CD14-positive monocyte (primary cell): ENCODE results near the gene AMBP. TPM values are rescaled to one million over a fixed set of nuclear protein-coding genes. Genes with fewer than 3 reads are reported as not detected.

Experiments
- DNase-seq, 3 donors: peaks; one replicate each; pipeline ENCODE4 v3.0.0-alpha.2; 2011 to 2022
- H2AFZ ChIP-seq: 2 replicates; pipeline ENCODE4 v1.6.0; 2012; ENCODE audit warnings: mild to moderate bottlenecking, low read depth, low read length, inconsistent platforms; ENCODE audit not compliant: insufficient read depth, poor library complexity, severe bottlenecking
- H3K27ac ChIP-seq, 2 donors: 1 replicate in 1 of 2; 2 replicates in 1 of 2; pipeline ENCODE4 v1.5.1; 2012 to 2013; ENCODE audit warnings: low read length in 2 of 2, control low read depth in 1 of 2, inconsistent platforms in 1 of 2, low read depth in 1 of 2, mild to moderate bottlenecking in 1 of 2
- H3K27me3 ChIP-seq, 2 donors: one replicate each; pipeline versions ENCODE4 v1.6.0 to v1.6.1; 2011 to 2013; ENCODE audit warnings: low read length in 2 of 2; ENCODE audit not compliant: control insufficient read depth in 2 of 2, insufficient read depth in 2 of 2
- H3K36me3 ChIP-seq, 2 donors: replicated peaks in 1 of 2; 1 replicate in 1 of 2; 2 replicates in 1 of 2; pipeline versions ENCODE4 v1.5.1 to v1.6.1; 2012 to 2013; ENCODE audit warnings: low read length in 2 of 2, control low read depth in 1 of 2, inconsistent platforms in 1 of 2, mild to moderate bottlenecking in 1 of 2; ENCODE audit not compliant: insufficient read depth in 2 of 2, control insufficient read depth in 1 of 2
- H3K4me1 ChIP-seq, 2 donors: 1 replicate in 1 of 2; 2 replicates in 1 of 2; pipeline versions ENCODE4 v1.5.1 to v1.6.1; 2012 to 2013; ENCODE audit warnings: low read length in 2 of 2, control low read depth in 1 of 2, inconsistent platforms in 1 of 2, mild to moderate bottlenecking in 1 of 2, moderate library complexity in 1 of 2; ENCODE audit not compliant: insufficient read depth in 2 of 2, control insufficient read depth in 1 of 2
- H3K4me2 ChIP-seq: replicated peaks from 2 replicates; pipeline ENCODE3; 2012; ENCODE audit warnings: low read length, moderate library complexity, mild to moderate bottlenecking; ENCODE audit not compliant: poor library complexity, severe bottlenecking; ENCODE audit errors: extremely low read depth
- H3K4me3 ChIP-seq, 3 experiments: fragments of 200-600 bp in 1 of 3; sonication (generic) in 1 of 3; replicated peaks in 1 of 3; 1 replicate in 2 of 3; 2 replicates in 1 of 3; pipeline ENCODE4 v1.5.1; 2011 to 2013; ENCODE audit warnings: low read length in 3 of 3, mild to moderate bottlenecking in 3 of 3, control low read depth in 2 of 3, low read depth in 2 of 3, inconsistent platforms in 1 of 3, moderate library complexity in 1 of 3
- H3K79me2 ChIP-seq: 2 replicates; pipeline ENCODE4 v1.6.0; 2012; ENCODE audit warnings: mild to moderate bottlenecking, control low read depth, inconsistent platforms, low read length, moderate library complexity; ENCODE audit not compliant: insufficient read depth
- H3K9ac ChIP-seq: 2 replicates; pipeline ENCODE4 v1.6.0; 2017; ENCODE audit warnings: low read length, mild to moderate bottlenecking; ENCODE audit not compliant: insufficient read depth, poor library complexity, severe bottlenecking
- H3K9me3 ChIP-seq, 2 donors: replicated peaks in 1 of 2; 1 replicate in 1 of 2; 2 replicates in 1 of 2; pipeline versions ENCODE4 v1.5.1 to v1.6.1; 2012 to 2013; ENCODE audit warnings: low read length in 2 of 2, control low read depth in 1 of 2; ENCODE audit not compliant: control insufficient read depth in 1 of 2, insufficient read depth in 1 of 2
- H4K20me1 ChIP-seq: 2 replicates; pipeline ENCODE4 v1.6.0; 2012; ENCODE audit warnings: mild to moderate bottlenecking, low read length, control low read depth, moderate library complexity; ENCODE audit not compliant: insufficient read depth
- H3K27ac Mint-ChIP-seq, 7 donors: one replicate each; pipeline ENCODE4 v1.8.0; 2020; ENCODE audit warnings: mild to moderate bottlenecking in 7 of 7, mixed read lengths in 7 of 7, moderate library complexity in 6 of 7, inconsistent platforms in 2 of 7
- H3K27me3 Mint-ChIP-seq, 3 donors: one replicate each; pipeline ENCODE4 v1.8.0; 2021 to 2022; ENCODE audit warnings: low read depth in 3 of 3, mild to moderate bottlenecking in 3 of 3, mixed read lengths in 3 of 3, moderate library complexity in 3 of 3, inconsistent platforms in 1 of 3
- H3K36me3 Mint-ChIP-seq, 2 donors: one replicate each; pipeline ENCODE4 v1.8.0; 2020; ENCODE audit warnings: mixed read lengths in 2 of 2, inconsistent platforms in 1 of 2, mild to moderate bottlenecking in 1 of 2
- H3K4me1 Mint-ChIP-seq: one replicate; pipeline ENCODE4 v1.8.0; 2020; ENCODE audit warnings: mild to moderate bottlenecking, mixed read lengths
- H3K4me3 Mint-ChIP-seq, 2 donors: one replicate each; pipeline ENCODE4 v1.8.0; 2020; ENCODE audit warnings: mild to moderate bottlenecking in 2 of 2, mixed read lengths in 2 of 2, moderate library complexity in 1 of 2
- H3K9me3 Mint-ChIP-seq, 7 donors: one replicate each; pipeline ENCODE4 v1.8.0; 2020 to 2022; ENCODE audit warnings: mixed read lengths in 7 of 7, mild to moderate bottlenecking in 6 of 7, moderate library complexity in 6 of 7, inconsistent platforms in 2 of 7
- WGBS: methylation state at CpG from one replicate; pipeline ENCODE4 v1.1.5; 2013; ENCODE audit warnings: missing lambda C conversion rate; ENCODE audit not compliant: insufficient coverage; 5-methylcytosine and 5-hydroxymethylcytosine counted together
- intact Hi-C, 2 donors: fragments of 100-400 bp; cut with micrococcal nuclease; formaldehyde crosslinking; loops; one replicate each; pipeline versions ENCODE4 v1.15.0 to v1.15.1; 2023
- polyA plus RNA-seq, 3 donors: library from polyadenylated mRNA; depleted of rRNA in 1 of 3; unstranded in 2 of 3; stranded (reverse) in 1 of 3; fragments of 300-500 nt in 2 of 3; fragments of >200 nt in 1 of 3; fragmentation: Illumina TruSeq in 2 of 3; gene quantifications; 1 replicate in 2 of 3; 2 replicates in 1 of 3; pipeline ENCODE4 v1.2.3, GENCODE V29; 2012 to 2021
- TF ChIP-seq, protein P1 (sequence below): fragments of 200-600 bp; IDR thresholded peaks from one replicate; pipeline ENCODE4 v1.8.0; 2022; ENCODE audit warnings: antibody characterized with exemption, mild to moderate bottlenecking

AMBP gene
- polyA plus RNA-seq, 3 donors: not detected

DNA sequence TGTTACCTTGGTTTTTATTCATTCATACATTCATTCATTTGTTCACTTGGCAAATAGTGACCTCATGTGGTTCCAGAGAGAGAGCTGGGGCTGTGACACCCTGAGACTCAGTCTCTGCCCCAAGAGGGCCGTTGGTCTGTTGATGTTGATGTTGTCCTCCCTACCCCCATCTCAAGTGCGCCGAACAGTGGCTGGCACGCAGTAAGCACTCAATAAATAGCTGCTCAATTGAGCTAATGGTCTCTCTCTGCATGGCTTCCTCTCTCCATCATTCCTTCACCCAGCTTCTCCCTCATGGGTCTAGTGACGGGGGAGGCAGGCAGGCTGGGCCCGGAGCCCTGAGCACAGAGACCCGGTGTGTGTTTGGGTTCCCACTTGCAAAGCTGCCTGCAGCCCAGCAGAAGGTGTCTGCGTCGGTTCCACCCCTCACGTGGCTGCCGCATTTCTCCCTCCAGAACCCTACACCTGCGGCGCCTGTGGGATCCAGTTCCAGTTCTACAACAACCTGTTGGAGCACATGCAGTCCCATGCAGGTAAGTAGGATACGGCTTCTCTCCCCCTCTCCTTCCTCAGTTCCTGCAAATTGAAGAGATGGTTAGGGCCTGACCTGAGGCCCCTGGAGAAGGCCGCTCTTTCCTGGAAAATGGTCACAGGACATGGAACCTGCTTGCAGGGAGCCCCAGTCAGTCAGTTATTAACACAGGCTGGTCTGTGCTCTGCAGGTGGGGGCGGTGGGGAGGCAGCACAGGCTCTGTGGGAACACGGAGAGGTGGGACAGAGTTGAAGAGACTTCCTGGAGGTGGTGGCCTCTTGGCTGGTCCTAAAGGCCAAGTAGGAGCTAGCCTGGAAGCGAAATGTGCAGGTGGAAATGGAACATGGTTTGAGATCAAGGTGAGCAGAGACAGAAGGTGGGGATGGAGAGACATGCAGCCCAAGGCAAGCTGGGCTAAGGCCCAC, 42.0 kb downstream of the AMBP start:
- WGBS: 97% methylated on average over 11 of the region's 18 CpGs

DNA sequence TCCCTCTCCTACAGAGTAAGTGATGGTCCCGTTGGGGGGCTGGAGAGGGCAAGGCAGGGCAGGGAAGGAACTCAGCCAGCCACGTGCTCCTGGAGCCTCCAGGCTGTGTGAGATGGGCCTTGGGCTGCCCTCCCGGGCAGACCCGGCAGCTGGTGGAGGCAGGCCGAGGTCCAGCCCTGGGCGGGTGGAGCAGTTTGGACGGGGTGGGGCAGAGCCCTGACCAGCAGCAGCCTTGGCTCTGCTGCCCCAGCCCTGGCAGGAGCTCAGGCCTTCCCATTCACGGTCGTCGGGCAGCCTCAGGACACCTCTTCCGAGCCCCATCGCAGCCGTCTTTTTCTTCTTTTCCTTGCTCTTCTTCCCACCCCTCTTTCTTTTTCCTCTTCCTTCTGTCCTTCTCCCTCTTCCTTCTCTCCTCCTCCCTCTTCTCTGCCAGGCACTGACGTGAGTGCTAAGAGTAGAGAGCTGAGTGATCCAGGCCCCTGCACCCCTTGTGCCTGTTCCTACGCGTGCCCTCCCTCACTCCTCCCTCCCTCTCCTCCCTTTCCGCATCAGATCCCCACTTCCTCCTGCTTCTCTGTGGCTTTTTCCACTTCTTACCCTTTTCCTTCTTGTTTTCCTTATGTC, 42.8 kb downstream of the AMBP start:
- Histone ChIP-seq H3K9me3 (peaks cover 0 to 2% of the 10 kb centered on the region in 2 donors), H3K9ac (no peak overlapping the region), H3K4me1 (no peaks in the 10 kb centered on the region), H3K79me2 (no peaks in the 10 kb centered on the region), H3K27ac (no peak overlapping the region), H3K4me3 (no peak overlapping the region), H2AFZ (no peak overlapping the region), H3K36me3 (peaks cover 9% of the 10 kb centered on the region in 2 donors), H3K27me3 (no peaks in the 10 kb centered on the region), H3K4me2 (no peak overlapping the region), H4K20me1 (no peaks in the 10 kb centered on the region)
- Mint-ChIP-seq H3K27ac (peak overlapping the region in 2 of 7 donors; percentile 23 to 38), H3K27me3 (peaks cover 0 to 5% (median 0%) of the 10 kb centered on the region in 3 donors), H3K36me3 (peaks cover 21 to 29% of the 10 kb centered on the region in 2 donors), H3K9me3 (peaks cover 0 to 7% (median 1%) of the 10 kb centered on the region in 7 donors), H3K4me3 (no peak overlapping the region), H3K4me1 (no peaks in the 10 kb centered on the region)
- intact Hi-C loops: no loop called here
- TF ChIP-seq, protein P1, sequence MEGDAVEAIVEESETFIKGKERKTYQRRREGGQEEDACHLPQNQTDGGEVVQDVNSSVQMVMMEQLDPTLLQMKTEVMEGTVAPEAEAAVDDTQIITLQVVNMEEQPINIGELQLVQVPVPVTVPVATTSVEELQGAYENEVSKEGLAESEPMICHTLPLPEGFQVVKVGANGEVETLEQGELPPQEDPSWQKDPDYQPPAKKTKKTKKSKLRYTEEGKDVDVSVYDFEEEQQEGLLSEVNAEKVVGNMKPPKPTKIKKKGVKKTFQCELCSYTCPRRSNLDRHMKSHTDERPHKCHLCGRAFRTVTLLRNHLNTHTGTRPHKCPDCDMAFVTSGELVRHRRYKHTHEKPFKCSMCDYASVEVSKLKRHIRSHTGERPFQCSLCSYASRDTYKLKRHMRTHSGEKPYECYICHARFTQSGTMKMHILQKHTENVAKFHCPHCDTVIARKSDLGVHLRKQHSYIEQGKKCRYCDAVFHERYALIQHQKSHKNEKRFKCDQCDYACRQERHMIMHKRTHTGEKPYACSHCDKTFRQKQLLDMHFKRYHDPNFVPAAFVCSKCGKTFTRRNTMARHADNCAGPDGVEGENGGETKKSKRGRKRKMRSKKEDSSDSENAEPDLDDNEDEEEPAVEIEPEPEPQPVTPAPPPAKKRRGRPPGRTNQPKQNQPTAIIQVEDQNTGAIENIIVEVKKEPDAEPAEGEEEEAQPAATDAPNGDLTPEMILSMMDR: no peak
- WGBS: 98% methylated on average over 12 of the region's 17 CpGs
- DNase-seq: no peak

More for the DNA sequence above, 42.0 kb downstream of the AMBP start:
- H2AFZ ChIP-seq: no peak overlapping the region
- Mint-ChIP-seq H3K9me3 (peaks cover 0 to 7% (median 2%) of the 10 kb centered on the region in 7 donors), H3K36me3 (peaks cover 21 to 25% of the 10 kb centered on the region in 2 donors), H3K27ac (peak overlapping the region in 2 of 7 donors; percentile 23 to 38), H3K4me3 (no peak overlapping the region), H3K27me3 (peaks cover 0 to 5% (median 0%) of the 10 kb centered on the region in 3 donors), H3K4me1 (no peaks in the 10 kb centered on the region)
- DNase-seq: no peak
- H3K9me3 ChIP-seq: peaks cover 0 to 2% of the 10 kb centered on the region in 2 donors
- intact Hi-C loops: no loop called here
- H3K4me3 ChIP-seq: no peak overlapping the region
- no peaks in the 10 kb centered on the region for H3K27me3 ChIP-seq
- H3K36me3 ChIP-seq: peaks cover 9% of the 10 kb centered on the region in 2 donors
- no peak overlapping the region for H3K27ac ChIP-seq
- H4K20me1 ChIP-seq: no peaks in the 10 kb centered on the region
- no peaks in the 10 kb centered on the region for H3K79me2 ChIP-seq
- H3K4me2 ChIP-seq: no peak overlapping the region
- H3K9ac ChIP-seq: no peak overlapping the region
- TF ChIP-seq, protein P1: no peak
- no peaks in the 10 kb centered on the region for H3K4me1 ChIP-seq
